Measurements from ENCODE around the gene SPDEF.

Gene SPDEF

DNA sequence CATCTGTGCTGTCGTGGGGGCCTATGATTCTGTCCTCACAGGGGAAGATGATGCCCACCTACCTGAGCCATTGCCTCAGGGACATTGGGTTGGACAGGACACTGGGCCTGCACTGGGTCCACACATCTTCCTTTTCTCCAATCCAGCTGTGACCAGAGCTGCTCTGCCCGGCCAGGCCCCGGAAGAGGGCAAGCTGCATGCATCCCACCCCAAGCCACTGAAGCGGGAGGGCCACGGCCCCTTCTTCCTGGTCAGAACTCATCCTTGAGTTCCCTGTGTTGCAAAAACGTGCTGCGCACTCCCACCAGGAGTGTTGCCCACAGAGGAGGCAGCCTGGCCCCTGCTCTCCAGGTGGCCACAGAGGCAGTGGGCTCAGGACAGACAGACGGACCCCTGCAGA lies 38.2 kb downstream of the SPDEF start:
- no peak overlapping the region for H3K4me3 Mint-ChIP-seq
- peaks cover 21% of the 10 kb centered on the region for H3K27me3 Mint-ChIP-seq
- H3K9me3 Mint-ChIP-seq, result no peaks in the 10 kb centered on the region
- no peaks in the 10 kb centered on the region for H3K36me3 Mint-ChIP-seq (ENCODE audit: low read depth)
- no peaks in the 10 kb centered on the region for H3K4me1 Mint-ChIP-seq (ENCODE audit: low read depth)
- H3K27ac Mint-ChIP-seq, result no peak overlapping the region
- intact Hi-C loops (cut with micrococcal nuclease), result no loop called here

DNA sequence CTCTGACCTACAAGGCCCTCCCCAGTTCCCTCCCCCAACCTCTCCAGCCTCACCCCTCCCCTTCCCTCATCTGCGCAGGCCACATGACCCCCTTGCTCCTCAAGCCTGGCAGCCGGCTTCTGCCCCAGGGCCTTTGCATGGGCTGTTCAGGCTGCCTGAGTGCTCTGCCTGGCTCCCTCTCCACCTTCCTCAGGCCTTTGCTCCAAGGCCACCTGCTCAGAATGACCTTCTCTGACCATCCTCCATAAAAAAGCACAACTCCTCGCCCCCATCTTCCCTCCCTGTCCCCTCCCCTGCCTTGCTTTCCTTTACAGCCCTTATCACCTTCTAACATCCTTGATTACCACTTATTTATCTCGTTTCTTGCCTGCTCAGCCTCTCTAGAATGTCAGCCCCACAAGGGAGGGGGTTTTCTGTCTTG lies 38.7 kb downstream of the SPDEF start:
- no peaks in the 10 kb centered on the region for H3K4me1 Mint-ChIP-seq (ENCODE audit: low read depth)
- no peak overlapping the region for H3K27ac Mint-ChIP-seq
- peaks cover 21% of the 10 kb centered on the region for H3K27me3 Mint-ChIP-seq
- no peaks in the 10 kb centered on the region for H3K36me3 Mint-ChIP-seq (ENCODE audit: low read depth)
- intact Hi-C loops (cut with micrococcal nuclease), result no loop called here
- no peaks in the 10 kb centered on the region for H3K9me3 Mint-ChIP-seq
- H3K4me3 Mint-ChIP-seq, result no peak overlapping the region

DNA sequence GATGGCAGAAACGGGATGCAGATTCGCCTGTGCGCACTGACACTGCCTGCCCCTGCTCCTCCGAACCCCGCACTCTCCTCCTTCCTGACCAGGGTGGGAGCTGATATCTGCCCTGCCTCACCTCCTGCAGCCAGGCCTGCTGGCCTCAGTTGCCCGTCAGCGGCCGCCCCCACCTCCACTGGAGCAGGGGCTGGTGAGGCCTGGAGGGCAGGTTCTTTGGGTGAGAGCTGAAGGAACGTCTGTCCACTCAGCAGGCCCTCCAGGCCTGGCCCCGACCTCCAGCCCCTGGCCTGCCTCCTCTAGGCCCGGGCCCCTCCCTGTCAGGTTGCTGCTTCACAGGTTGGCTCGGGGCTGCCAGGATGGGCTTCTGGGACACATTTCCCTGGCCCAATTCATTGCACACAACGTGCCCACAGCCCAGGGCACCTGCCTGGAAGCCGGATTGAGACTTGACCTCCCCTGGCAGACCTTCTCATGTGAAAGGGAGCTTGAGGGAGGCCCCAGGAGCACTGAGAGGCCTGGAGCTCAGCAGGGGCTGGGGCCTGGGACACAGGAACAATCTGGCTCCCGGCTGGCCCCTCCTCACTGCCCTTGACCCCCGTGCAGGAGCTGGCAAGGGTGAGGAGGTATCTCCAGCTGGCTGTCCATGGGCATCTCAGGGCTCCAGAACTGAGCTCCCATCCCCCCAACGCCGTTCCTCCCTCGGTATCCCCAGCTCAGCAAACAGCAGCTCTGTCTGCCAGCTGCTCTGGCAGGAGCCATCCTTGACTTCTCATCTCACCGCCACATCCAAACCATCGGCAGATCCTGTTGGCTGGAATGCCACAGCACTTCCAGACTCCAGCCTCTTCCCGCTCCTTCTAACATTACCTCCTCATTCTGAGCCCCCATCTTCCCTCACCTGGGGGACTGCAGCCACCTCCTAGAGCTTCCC lies 39.5 kb downstream of the SPDEF start:
- Mint-ChIP-seq H3K9me3 (no peaks in the 10 kb centered on the region), H3K36me3 (ENCODE audit: low read depth) (no peaks in the 10 kb centered on the region), H3K27me3 (peaks cover 21% of the 10 kb centered on the region), H3K4me1 (ENCODE audit: low read depth) (no peaks in the 10 kb centered on the region), H3K27ac (no peak overlapping the region), H3K4me3 (no peak overlapping the region)
- intact Hi-C loops (cut with micrococcal nuclease), result no loop called here

DNA sequence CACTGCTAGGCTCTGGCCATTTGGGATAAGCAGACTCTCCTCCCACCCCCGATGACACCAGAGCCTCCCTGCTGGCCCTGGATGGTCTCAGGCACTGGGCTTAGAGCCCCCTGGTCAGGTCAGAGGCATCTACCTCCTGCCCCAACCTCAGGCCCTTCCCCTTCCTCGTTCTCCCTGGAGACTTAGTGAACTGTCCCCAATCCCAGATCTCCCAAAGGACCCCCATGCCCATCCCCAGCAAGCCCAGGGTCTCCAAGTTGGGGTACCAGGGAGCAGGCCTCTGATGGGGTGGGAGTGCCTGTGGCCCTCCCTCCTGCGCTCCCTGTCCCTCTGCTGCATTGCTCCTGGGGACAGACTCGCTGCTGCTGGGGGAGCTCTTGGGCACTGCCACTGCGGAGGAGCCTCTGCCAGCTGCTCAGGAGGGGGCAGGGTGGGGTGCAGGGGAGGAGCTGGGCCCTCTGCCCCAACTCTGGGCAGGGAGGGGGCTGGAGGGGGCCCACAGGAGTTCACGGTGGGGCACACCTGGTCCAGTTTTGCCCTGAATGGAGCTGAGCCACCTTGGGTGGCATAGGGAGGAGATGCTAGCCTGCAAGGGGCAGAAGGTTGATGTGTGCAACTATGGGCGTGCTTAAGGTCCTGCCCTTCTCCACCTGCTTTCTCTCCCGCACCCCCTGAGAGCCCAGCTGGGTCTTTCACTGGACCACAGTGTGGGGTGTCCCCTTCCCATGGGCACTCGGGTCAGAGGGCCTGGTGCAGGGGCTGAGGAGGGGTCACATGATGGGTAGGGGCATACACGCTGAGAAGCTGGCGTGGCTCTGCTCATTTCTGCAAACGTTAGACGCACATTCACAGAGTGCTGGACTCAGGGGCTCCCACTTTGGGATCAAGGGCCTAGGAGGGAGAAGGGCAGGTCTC lies 40.4 kb downstream of the SPDEF start:
- Mint-ChIP-seq H3K36me3 (ENCODE audit: low read depth) (no peaks in the 10 kb centered on the region), H3K9me3 (no peaks in the 10 kb centered on the region), H3K27me3 (peaks cover 19% of the 10 kb centered on the region), H3K4me1 (ENCODE audit: low read depth) (no peaks in the 10 kb centered on the region), H3K27ac (no peak overlapping the region), H3K4me3 (no peak overlapping the region)
- intact Hi-C loops (cut with micrococcal nuclease), result no loop called here

DNA sequence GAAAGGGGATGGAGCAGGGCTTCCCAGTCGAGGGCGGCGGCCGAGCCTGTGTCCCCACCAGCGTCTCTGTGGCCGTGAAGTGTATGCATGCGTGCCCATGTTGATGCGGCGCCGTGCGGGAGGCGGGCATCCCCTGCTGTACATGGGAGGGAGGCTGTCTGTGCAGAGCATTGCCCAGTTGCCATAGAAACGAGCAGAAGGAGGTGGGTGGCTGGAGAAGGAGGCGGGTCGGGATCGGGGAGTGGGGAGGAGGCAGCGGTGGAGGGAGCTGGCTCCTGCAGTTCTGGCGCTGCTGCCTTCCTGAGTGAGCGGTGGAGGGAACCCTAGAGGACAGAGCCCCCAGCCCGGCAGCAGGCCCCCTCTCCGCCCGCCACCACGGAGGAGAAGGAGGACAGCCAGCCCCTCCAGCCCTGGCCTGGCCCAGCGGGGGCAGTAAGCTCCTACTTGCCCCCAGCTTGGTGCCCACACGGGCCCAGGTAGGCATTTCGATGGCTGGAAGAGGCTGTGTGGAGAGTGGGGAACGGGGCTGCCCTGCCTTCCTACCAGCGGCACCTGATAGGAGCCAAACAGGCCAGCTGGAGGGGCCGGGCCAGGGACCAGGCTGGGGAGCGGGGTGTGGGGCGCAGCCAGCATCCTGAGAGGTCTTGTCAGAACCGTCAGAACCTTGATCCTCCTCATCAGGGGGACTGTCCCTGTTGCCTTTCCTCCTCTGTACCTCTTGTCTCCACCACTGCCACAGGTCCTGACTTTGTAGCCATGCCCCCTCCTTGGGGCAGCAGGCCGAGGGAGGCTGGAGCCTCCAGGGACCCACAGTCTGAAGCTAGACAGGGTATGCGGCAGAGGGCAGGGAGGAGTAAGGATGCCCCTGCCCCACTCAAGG lies 41.3 kb downstream of the SPDEF start:
- no peaks in the 10 kb centered on the region for H3K36me3 Mint-ChIP-seq (ENCODE audit: low read depth)
- H3K27ac Mint-ChIP-seq, result no peak overlapping the region
- intact Hi-C loops (cut with micrococcal nuclease), result no loop called here
- peaks cover 19% of the 10 kb centered on the region for H3K27me3 Mint-ChIP-seq
- H3K4me3 Mint-ChIP-seq, result no peak overlapping the region
- H3K9me3 Mint-ChIP-seq, result no peaks in the 10 kb centered on the region
- no peaks in the 10 kb centered on the region for H3K4me1 Mint-ChIP-seq (ENCODE audit: low read depth)

DNA sequence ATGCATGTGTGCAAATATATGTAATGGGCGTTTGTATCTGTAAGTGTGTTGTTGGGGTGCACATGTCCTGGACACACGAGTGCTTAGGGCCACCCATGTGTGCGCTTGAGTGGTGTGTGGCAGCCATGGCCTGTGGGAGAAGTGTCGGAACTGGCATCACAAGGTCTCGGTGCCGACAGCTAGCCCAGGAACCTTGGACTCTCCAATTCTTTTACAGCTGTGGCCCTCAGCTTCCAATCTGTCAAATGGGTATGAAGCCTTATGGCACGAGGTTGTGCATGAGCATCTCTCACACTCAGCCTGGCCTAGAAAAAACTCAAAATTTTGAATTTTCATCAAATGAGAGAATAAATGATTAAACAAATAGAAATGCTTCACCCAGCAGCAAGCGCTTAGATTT lies 42.0 kb downstream of the SPDEF start:
- Mint-ChIP-seq H3K4me1 (ENCODE audit: low read depth) (no peaks in the 10 kb centered on the region), H3K27me3 (peaks cover 19% of the 10 kb centered on the region), H3K27ac (no peak overlapping the region), H3K4me3 (no peak overlapping the region), H3K36me3 (ENCODE audit: low read depth) (no peaks in the 10 kb centered on the region), H3K9me3 (peaks cover 4% of the 10 kb centered on the region)
- intact Hi-C loops (cut with micrococcal nuclease), result no loop called here

DNA sequence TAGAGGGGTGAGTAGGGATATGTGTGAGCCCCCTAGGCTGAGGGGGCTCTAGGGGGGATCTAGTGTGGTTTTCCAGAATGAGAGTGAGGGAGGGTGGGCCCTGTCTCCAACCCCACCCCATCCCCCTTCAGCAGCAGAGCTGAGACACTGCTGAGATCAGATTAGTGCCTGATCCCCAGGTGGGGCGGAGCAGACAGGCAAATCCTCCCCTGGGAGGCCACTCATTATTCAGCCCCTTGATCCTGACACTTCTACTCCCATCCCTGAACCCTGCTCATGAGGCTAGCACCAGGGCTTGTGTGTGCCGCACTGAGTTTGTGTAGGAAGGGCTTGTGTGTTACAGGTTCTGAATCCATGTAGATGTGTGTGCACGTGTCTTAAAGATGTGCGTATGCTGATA lies 42.5 kb downstream of the SPDEF start:
- no peaks in the 10 kb centered on the region for H3K36me3 Mint-ChIP-seq (ENCODE audit: low read depth)
- H3K4me3 Mint-ChIP-seq, result no peak overlapping the region
- intact Hi-C loops (cut with micrococcal nuclease), result no loop called here

DNA sequence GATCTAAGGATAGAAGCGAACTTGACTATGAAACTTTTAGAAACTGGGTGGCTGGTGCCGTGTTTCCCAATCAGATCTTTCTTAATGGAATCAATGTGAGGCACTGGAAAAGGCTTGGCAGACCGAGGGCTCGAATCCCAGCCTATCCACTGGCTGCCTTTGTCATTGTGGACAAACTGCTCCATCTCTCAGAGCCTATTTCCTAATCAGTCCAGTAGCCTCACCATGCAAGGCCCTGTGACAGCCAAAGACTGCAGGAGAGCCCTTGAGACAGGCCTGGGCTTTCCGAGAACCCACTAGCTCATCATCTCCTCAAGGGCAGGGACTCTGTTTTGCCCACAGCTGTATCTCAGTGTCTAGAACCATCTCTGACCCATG lies 43.4 kb downstream of the SPDEF start:
- H3K9me3 Mint-ChIP-seq, result peaks cover 8% of the 10 kb centered on the region
- H3K4me3 Mint-ChIP-seq, result no peak overlapping the region
- no peaks in the 10 kb centered on the region for H3K4me1 Mint-ChIP-seq (ENCODE audit: low read depth)
- H3K36me3 Mint-ChIP-seq (ENCODE audit: low read depth), result no peaks in the 10 kb centered on the region
- intact Hi-C loops (cut with micrococcal nuclease), result no loop called here
- H3K27ac Mint-ChIP-seq, result no peak overlapping the region
- peaks cover 19% of the 10 kb centered on the region for H3K27me3 Mint-ChIP-seq

More for the DNA sequence above, 42.5 kb downstream of the SPDEF start:
- H3K4me1 Mint-ChIP-seq (ENCODE audit: low read depth), result no peaks in the 10 kb centered on the region
- no peak overlapping the region for H3K27ac Mint-ChIP-seq
- H3K9me3 Mint-ChIP-seq, result peaks cover 8% of the 10 kb centered on the region
- peaks cover 19% of the 10 kb centered on the region for H3K27me3 Mint-ChIP-seq

DNA sequence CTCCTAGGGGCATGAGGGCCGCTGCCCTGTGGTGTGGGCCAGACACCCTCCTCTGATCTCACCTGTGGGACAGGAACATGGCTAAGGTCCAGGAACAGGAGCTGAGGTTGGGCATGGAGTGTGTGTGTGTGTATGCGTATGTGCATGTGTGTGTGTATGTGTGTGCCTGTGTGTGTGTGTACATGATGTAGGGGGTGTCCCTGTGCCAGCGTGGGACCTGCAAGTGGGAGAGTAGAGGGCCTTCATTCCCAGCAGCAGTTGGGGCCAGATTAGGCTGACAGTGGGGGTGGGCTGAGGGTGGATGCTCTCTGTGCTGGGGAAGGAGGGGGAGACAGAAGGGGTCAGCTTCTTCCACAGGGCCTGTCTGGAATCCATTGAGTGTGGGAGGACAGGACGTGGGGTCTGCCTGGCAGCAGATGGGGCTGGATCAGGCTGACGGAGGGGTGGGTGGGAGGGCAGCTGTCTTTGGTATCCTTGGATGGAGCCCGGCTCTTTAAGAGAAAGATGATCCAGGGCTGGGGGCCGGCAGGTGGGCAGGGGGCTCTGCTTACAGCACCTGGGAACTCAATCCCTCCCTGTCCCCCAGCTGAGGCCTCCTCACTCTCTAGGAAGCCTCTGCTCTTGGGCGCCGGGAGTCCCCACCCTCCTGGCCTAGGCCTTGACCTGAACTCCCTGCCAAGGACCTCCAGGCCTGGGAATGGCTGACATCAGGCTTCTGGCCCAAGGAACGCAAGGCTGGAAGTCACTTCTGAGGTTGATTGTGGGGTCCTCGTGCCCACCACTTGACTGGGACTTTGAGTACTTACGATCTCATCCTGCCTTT lies 44.0 kb downstream of the SPDEF start:
- Mint-ChIP-seq H3K4me1 (ENCODE audit: low read depth) (no peaks in the 10 kb centered on the region), H3K9me3 (peaks cover 8% of the 10 kb centered on the region), H3K27ac (no peak overlapping the region), H3K36me3 (ENCODE audit: low read depth) (no peaks in the 10 kb centered on the region), H3K4me3 (no peak overlapping the region), H3K27me3 (peaks cover 19% of the 10 kb centered on the region)
- intact Hi-C loops (cut with micrococcal nuclease), result no loop called here

DNA sequence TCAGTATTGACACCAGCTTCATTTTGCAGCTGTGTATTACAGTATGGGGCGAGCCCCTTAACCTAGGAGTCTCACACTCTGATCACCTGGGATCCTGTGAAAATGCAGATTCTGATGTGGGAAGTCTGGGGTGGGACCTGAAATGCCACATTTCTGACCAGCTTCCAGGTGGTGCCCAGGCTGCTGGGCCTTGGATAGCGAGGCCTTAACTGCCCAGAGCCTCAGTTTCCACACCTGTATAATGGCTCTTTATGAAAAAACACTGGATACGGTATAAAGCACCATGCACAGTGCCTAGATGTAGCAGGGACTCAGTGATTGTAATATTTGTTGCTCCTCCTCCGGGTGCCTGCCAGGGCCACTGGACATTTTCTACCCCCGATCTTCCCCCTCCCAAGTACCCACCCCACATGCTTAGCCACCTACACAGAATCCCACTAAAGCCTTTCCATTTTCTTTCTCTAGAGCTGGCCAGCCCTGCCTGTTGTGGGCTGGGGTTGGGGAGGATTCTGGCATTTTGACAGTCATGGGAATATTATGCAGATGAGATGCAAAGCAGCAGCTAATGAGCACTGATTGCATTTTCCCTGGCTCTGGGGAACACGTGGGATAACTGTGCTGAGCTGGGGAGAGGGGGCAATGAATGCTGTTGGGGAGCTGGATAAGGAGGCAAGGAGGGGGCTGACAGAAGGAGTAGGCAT lies 44.8 kb downstream of the SPDEF start:
- intact Hi-C loops (cut with micrococcal nuclease), result no loop called here
- H3K27me3 Mint-ChIP-seq, result peaks cover 19% of the 10 kb centered on the region
- no peak overlapping the region for H3K4me3 Mint-ChIP-seq
- no peaks in the 10 kb centered on the region for H3K4me1 Mint-ChIP-seq (ENCODE audit: low read depth)
- peaks cover 8% of the 10 kb centered on the region for H3K9me3 Mint-ChIP-seq
- no peaks in the 10 kb centered on the region for H3K36me3 Mint-ChIP-seq (ENCODE audit: low read depth)
- no peak overlapping the region for H3K27ac Mint-ChIP-seq

DNA sequence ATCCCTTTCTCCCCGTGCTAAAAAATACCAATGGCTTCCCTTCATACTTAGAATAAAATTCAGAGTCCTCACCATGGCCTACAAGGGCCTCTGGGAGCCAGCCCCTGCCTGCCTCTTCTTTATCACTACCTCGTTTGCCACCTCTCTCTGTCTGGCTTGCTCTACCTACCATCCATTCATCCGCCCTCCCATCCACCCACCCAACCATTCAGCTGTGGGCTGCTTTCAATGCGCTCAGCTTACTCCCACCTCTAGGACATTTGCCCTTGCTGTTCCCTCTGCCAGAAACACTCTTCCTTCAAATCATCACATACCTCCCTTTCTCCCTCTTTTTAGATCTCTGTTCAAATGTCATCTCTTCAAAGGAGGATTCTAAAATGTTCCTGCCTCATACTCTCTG lies 45.8 kb downstream of the SPDEF start:
- Mint-ChIP-seq H3K4me1 (ENCODE audit: low read depth) (no peaks in the 10 kb centered on the region), H3K27ac (no peak overlapping the region), H3K9me3 (peaks cover 8% of the 10 kb centered on the region), H3K4me3 (no peak overlapping the region), H3K36me3 (ENCODE audit: low read depth) (no peaks in the 10 kb centered on the region), H3K27me3 (peaks cover 16% of the 10 kb centered on the region)
- intact Hi-C loops (cut with micrococcal nuclease), result no loop called here

DNA sequence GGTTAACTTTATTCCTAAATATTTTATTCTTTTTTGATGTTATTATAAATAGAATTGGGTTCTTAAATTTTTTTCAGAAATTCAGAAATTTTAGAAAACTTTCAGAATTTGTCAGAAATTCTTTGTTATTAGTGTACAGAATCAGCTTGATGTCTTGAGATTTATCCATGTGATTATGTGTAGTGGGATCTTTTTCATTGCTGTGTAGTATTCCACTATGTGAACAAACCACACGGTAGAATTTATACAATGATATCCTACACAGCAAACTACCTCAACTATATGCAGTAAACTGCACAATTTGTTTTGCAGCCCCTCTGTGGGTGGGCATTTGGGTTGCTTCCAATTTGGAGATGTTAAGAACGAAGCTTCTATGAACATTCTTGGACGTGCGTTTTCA lies 46.3 kb downstream of the SPDEF start:
- peaks cover 8% of the 10 kb centered on the region for H3K9me3 Mint-ChIP-seq
- H3K36me3 Mint-ChIP-seq (ENCODE audit: low read depth), result no peaks in the 10 kb centered on the region
- peaks cover 12% of the 10 kb centered on the region for H3K27me3 Mint-ChIP-seq
- H3K4me1 Mint-ChIP-seq (ENCODE audit: low read depth), result no peaks in the 10 kb centered on the region
- intact Hi-C loops (cut with micrococcal nuclease), result no loop called here
- no peak overlapping the region for H3K27ac Mint-ChIP-seq
- H3K4me3 Mint-ChIP-seq, result no peak overlapping the region
